ENCODE data around the gene RAPGEF5.

RAPGEF5 gene

DNA sequence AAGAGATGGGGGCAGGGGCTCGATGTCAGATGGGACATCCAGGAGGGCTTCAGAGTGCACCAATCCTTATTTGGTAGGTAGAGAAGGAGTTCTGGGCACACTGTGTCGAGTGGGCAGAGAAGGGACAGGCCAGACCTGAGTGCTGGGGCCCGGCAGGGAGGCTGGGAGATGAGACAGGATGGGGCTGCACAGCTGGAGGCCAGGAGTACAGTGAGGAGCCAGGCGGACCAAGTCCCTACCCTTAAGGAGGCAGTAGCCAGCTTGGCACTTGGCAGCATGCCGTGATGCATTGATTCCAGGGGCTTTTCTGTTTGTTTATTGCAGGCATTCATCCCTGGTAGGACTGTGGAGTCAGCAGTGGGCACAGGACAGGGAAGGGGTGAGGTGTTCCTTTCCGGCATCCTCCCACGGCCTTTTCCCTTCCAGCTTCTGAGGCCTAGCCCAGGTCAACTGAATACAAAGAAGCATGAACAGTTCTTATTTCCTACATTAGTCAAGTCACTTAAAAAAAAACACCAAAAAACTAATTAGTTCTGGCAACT lies 242.4 kb downstream of the RAPGEF5 start:
- TF ChIP-seq, protein P1, sequence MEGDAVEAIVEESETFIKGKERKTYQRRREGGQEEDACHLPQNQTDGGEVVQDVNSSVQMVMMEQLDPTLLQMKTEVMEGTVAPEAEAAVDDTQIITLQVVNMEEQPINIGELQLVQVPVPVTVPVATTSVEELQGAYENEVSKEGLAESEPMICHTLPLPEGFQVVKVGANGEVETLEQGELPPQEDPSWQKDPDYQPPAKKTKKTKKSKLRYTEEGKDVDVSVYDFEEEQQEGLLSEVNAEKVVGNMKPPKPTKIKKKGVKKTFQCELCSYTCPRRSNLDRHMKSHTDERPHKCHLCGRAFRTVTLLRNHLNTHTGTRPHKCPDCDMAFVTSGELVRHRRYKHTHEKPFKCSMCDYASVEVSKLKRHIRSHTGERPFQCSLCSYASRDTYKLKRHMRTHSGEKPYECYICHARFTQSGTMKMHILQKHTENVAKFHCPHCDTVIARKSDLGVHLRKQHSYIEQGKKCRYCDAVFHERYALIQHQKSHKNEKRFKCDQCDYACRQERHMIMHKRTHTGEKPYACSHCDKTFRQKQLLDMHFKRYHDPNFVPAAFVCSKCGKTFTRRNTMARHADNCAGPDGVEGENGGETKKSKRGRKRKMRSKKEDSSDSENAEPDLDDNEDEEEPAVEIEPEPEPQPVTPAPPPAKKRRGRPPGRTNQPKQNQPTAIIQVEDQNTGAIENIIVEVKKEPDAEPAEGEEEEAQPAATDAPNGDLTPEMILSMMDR (conservative IDR thresholded peaks at IDR 0.05; ENCODE audit: control insufficient read depth, insufficient read depth, low read depth, low read length): no peak
- H3K4me3 ChIP-seq (ENCODE audit: control insufficient read depth, low read depth, low read length): no peak overlapping the region
- DNase-seq (ENCODE audit: low read depth): no peak

DNA sequence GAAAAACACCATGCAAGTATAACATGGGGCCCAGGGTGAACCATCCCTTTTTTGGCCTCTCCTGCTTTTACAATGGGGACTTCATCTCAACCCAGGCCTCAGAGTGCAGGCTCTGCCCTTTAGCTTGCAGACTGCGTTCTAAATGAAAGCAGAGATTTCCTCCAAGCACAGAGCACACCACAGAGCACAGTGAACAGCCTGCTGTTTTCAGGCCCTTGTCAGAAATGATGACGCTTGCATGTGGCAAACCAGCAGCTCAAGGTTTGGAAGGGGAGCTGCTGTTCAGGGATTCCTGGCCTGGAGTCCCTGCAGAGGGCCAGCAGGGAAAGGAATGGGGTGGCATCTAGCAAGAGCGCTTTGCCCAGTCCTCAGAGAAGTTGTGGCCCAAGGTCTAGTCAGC lies 243.9 kb downstream of the RAPGEF5 start:
- TF ChIP-seq, protein P1 (conservative IDR thresholded peaks at IDR 0.05; ENCODE audit: control insufficient read depth, insufficient read depth, low read depth, low read length): no peak
- H3K4me3 ChIP-seq (ENCODE audit: control insufficient read depth, low read depth, low read length): no peak overlapping the region

DNA sequence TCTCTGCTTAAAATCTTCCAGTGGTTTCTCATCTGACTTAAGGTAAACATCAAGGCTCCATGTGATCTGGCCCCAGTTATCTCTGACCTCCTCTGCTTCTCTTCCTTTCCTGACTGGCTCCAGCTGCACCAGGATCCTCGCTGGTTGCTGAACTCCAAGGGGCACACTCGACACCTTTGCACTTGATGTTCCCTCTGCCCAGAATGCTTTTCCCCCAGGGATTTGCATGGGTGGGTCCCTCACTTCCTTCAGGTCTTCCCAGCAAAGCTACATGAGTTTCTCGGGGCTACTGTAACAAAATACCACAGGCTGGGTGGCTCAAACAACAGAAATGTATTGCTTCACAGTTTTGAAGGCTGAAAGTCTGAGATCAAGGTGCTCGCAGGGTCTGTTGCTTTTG lies 245.3 kb downstream of the RAPGEF5 start:
- DNase-seq (ENCODE audit: low read depth): no peak
- TF ChIP-seq, protein P1 (conservative IDR thresholded peaks at IDR 0.05; ENCODE audit: control insufficient read depth, insufficient read depth, low read depth, low read length): no peak
- H3K4me3 ChIP-seq (ENCODE audit: control insufficient read depth, low read depth, low read length): no peak overlapping the region

More for the DNA sequence above, 243.9 kb downstream of the RAPGEF5 start:
- no peak for DNase-seq (ENCODE audit: low read depth)

DNA sequence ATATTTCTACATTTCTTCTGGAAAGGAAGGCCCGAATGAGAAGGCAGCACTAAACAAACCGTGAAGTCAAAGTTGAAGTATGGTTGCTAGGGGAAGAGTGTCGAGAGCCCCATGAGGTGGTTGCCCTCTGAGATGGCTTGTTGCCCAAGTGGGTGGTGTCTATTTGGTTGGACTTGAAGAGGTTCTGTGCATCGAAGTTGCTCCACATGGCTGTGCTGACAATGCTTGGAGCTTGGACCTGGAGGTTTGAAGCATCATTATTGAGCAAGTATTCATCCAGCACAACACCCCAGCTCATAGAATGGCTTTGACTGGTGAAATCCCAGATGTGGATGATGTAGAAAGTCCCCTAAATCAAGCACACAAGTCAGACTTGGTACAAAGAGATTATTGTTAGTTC lies 246.1 kb downstream of the RAPGEF5 start:
- TF ChIP-seq, protein P1 (conservative IDR thresholded peaks at IDR 0.05; ENCODE audit: control insufficient read depth, insufficient read depth, low read depth, low read length): no peak
- no peak overlapping the region for H3K4me3 ChIP-seq (ENCODE audit: control insufficient read depth, low read depth, low read length)
- no peak for DNase-seq (ENCODE audit: low read depth)

DNA sequence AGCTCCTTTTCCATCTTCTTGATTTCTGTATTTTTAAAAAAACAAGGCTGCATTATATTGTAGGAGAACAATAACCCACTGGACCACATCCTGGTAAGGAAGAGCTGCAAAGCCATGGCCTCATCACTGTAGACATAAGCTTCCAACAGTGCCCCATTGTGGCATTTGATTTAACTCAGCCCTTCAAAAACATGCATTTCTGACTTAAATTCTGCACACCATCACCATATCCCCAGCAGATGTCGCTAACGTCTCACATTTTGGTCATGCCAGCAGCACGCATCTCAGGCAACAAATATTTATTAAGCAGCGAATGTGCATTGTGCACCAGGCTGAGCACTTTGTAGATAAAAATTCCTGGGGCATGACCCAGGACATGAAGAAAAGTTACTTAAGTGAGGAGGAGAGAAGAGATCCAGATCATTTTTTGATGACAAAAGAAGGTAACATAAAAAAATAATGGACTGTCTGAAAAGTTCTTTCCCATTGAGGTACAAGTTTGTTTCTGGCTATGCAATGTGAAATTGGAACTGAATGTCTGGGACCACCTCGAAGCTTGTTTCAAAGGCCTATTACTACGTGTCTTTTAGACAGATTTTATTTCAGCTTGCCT lies 246.6 kb downstream of the RAPGEF5 start:
- TF ChIP-seq, protein P1 (conservative IDR thresholded peaks at IDR 0.05; ENCODE audit: control insufficient read depth, insufficient read depth, low read depth, low read length): peak; percentile 89
- peak; percentile 83 for DNase-seq (ENCODE audit: low read depth)
- H3K4me3 ChIP-seq (ENCODE audit: control insufficient read depth, low read depth, low read length): no peak overlapping the region

DNA sequence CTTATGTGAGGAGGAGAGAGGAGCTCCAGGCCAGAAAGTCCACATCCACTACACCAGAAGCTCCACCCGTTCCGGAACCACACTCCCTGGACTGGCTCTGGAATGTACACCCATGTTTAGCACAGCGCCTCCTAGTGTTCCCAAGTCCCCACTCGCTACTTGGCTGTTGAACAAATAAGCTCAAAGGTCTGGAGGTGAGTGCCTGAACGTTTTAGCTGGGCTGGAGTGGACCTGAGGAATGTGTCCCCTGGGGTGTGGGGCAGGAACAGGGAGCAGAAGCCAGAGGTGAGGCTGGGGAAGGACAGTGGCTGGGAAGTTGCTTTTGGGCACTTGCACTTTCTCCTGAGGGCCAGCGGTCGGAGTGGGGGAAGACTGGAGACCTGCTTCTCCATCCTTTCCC lies 247.2 kb downstream of the RAPGEF5 start:
- DNase-seq (ENCODE audit: low read depth): peak; percentile 58

More for the DNA sequence above, 247.2 kb downstream of the RAPGEF5 start:
- H3K4me3 ChIP-seq (ENCODE audit: control insufficient read depth, low read depth, low read length): no peak overlapping the region
- TF ChIP-seq, protein P1 (conservative IDR thresholded peaks at IDR 0.05; ENCODE audit: control insufficient read depth, insufficient read depth, low read depth, low read length): peak; percentile 59
